ENCODE data around the gene RAB13.

DNA sequence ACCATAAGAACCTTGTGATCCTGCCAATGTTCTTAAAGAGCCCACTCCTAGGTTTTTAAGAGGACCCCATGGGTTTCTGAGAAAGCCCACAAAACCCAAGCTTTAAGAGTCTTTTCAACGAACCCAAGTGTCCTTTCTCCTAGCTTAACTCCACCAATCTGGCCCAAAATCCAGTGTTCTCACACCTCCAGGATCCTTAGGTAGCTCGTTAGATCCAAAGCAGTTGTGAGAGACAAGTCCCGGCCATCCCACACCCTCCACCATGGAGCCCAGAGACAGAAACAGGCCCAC is 41.4 kb downstream of the RAB13 start:
- TF ChIP-seq, protein P1, sequence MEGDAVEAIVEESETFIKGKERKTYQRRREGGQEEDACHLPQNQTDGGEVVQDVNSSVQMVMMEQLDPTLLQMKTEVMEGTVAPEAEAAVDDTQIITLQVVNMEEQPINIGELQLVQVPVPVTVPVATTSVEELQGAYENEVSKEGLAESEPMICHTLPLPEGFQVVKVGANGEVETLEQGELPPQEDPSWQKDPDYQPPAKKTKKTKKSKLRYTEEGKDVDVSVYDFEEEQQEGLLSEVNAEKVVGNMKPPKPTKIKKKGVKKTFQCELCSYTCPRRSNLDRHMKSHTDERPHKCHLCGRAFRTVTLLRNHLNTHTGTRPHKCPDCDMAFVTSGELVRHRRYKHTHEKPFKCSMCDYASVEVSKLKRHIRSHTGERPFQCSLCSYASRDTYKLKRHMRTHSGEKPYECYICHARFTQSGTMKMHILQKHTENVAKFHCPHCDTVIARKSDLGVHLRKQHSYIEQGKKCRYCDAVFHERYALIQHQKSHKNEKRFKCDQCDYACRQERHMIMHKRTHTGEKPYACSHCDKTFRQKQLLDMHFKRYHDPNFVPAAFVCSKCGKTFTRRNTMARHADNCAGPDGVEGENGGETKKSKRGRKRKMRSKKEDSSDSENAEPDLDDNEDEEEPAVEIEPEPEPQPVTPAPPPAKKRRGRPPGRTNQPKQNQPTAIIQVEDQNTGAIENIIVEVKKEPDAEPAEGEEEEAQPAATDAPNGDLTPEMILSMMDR (IDR thresholded peaks at IDR 0.05), result no peak
- TF ChIP-seq POLR2A (IDR thresholded peaks at IDR 0.05), result no peak
